ENCODE data around the gene SEPTIN8.

SEPTIN8 gene

GRCh38 chr5:132777209-132778069 lies at the start of gene SEPTIN8:
TSS of gene SEPTIN8 (minus strand) at chr5:132777239. CDS start at chr5:132777137, 102 bp downstream.
- peak; percentile 43 for DNase-seq

GRCh38 chr5:132826424-132827082 lies 49.5 kb upstream of the SEPTIN8 start:
- no peak for DNase-seq

GRCh38 chr5:132825834-132826391 lies 48.9 kb upstream of the SEPTIN8 start:
- no peak for DNase-seq

- DNase-seq: no peak
These were observed 48.2 kb upstream of the SEPTIN8 start for GRCh38 chr5:132825033-132825833.

- no peak for DNase-seq
These were observed 47.4 kb upstream of the SEPTIN8 start for GRCh38 chr5:132824426-132824825.

GRCh38 chr5:132823481-132824050 lies 46.5 kb upstream of the SEPTIN8 start:
- no peak for DNase-seq

GRCh38 chr5:132822650-132823480 lies 45.8 kb upstream of the SEPTIN8 start:
- no peak for DNase-seq

- no peak for DNase-seq
These were observed 44.8 kb upstream of the SEPTIN8 start for GRCh38 chr5:132821791-132822190.

- DNase-seq: no peak
These were observed 44.3 kb upstream of the SEPTIN8 start for GRCh38 chr5:132821350-132821749.

GRCh38 chr5:132820162-132820754 lies 43.2 kb upstream of the SEPTIN8 start:
- DNase-seq: peak; percentile 84

- no peak for DNase-seq
These were observed 42.4 kb upstream of the SEPTIN8 start for GRCh38 chr5:132819468-132819867.

GRCh38 chr5:132817011-132817410 lies 40.0 kb upstream of the SEPTIN8 start:
- DNase-seq: no peak

GRCh38 chr5:132816554-132816953 lies 39.5 kb upstream of the SEPTIN8 start:
- no peak for DNase-seq

- no peak for DNase-seq
These were observed 39.0 kb upstream of the SEPTIN8 start for GRCh38 chr5:132816083-132816482.

- DNase-seq: no peak
These were observed 38.4 kb upstream of the SEPTIN8 start for GRCh38 chr5:132815454-132815853.

- DNase-seq: no peak
These were observed 37.7 kb upstream of the SEPTIN8 start for GRCh38 chr5:132814503-132815294.

- DNase-seq: peak; percentile 29
These were observed 36.8 kb upstream of the SEPTIN8 start for GRCh38 chr5:132813599-132814502.

GRCh38 chr5:132812781-132813598 lies 36.0 kb upstream of the SEPTIN8 start, which contains the start of gene SOWAHA:
TSS of gene SOWAHA (plus strand) at chr5:132813302. CDS start at chr5:132813622, 320 bp downstream.
- peak; percentile 58 for DNase-seq

Data from COR-L47 (cell line).